GM23338 (cell line): Measurements from ENCODE around the gene QKI. TPM values are rescaled to one million over a fixed set of nuclear protein-coding genes. Genes with fewer than 3 reads are reported as not detected.

Source experiments
- CREB1 ChIP-seq: fragments of 250-450 bp; sonication (Bioruptor Pico); IDR thresholded peaks from 2 replicates; pipeline ENCODE4 v1.5.0; 2020; ENCODE audit warnings: low read depth, mild to moderate bottlenecking, moderate library complexity
- EZH2phosphoT487 ChIP-seq: fragments of 200-600 bp; sonication (generic); IDR thresholded peaks from one replicate; pipeline ENCODE4 v1.8.1; 2018; ENCODE audit warnings: antibody characterized with exemption; ENCODE audit not compliant: unreplicated experiment
- NANOG ChIP-seq: IDR thresholded peaks from 2 replicates; pipeline ENCODE4 v1.6.1; 2016; ENCODE audit warnings: antibody characterized with exemption, borderline replicate concordance
- POLR2AphosphoS5 ChIP-seq: IDR thresholded peaks from 2 replicates; pipeline ENCODE4 v1.6.1; 2016; ENCODE audit warnings: antibody characterized with exemption, low read depth
- STAT1 ChIP-seq: IDR thresholded peaks from one replicate; pipeline ENCODE4 v1.6.1; 2016; ENCODE audit warnings: antibody characterized with exemption; ENCODE audit not compliant: unreplicated experiment
- ZNF114 ChIP-seq: fragments of 250-450 bp; sonication (Bioruptor Pico); IDR thresholded peaks from 2 replicates; pipeline ENCODE4 v1.5.0; 2020; ENCODE audit warnings: mild to moderate bottlenecking, moderate library complexity
- ZNF331 ChIP-seq: fragments of 250-450 bp; sonication (Bioruptor Pico); IDR thresholded peaks from 2 replicates; pipeline ENCODE4 v1.5.0; 2020; ENCODE audit warnings: low read depth, mild to moderate bottlenecking, moderate library complexity
- ZNF462 ChIP-seq: fragments of 250-450 bp; sonication (Bioruptor Pico); IDR thresholded peaks from 2 replicates; pipeline ENCODE4 v1.5.0; 2020; ENCODE audit warnings: mild to moderate bottlenecking, moderate library complexity
- polyA plus RNA-seq: library from polyadenylated mRNA; unstranded; fragments of >200 nt; fragmentation: Nextera tagmentation; extraction: Ambion mirVana; gene quantifications from 2 replicates; pipeline ENCODE4 v1.2.1, GENCODE V29; 2016
- total RNA-seq: library from RNA; depleted of rRNA; stranded (reverse); fragments of >200 nt; shearing (Covaris generic); gene quantifications from 2 replicates; pipeline ENCODE4 v1.2.3, GENCODE V29; 2014
- TF ChIP-seq, protein P1 (sequence below): IDR thresholded peaks from 2 replicates; pipeline ENCODE4 v1.6.1; 2016; ENCODE audit warnings: antibody characterized with exemption

The QKI gene
- total and polyA plus RNA-seq, 2 experiments from 2014 or later, result 60.8 to 159 TPM

GRCh38 chr6:163625265-163625664, 210.7 kb downstream of the QKI start (continued):
- TF ChIP-seq ZNF462 (CRISPR knock-in tag) (no peak), ZNF114 (no peak), ZNF331 (no peak), EZH2phosphoT487 (no peak), NANOG (no peak), STAT1 (no peak), CREB1 (CRISPR knock-in tag) (no peak), POLR2AphosphoS5 (no peak)
- TF ChIP-seq, protein P1, sequence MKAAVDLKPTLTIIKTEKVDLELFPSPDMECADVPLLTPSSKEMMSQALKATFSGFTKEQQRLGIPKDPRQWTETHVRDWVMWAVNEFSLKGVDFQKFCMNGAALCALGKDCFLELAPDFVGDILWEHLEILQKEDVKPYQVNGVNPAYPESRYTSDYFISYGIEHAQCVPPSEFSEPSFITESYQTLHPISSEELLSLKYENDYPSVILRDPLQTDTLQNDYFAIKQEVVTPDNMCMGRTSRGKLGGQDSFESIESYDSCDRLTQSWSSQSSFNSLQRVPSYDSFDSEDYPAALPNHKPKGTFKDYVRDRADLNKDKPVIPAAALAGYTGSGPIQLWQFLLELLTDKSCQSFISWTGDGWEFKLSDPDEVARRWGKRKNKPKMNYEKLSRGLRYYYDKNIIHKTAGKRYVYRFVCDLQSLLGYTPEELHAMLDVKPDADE, result no peak
